ENCODE measurements around the gene PURB.

Gene PURB

GRCh38 chr7:44889086-44889781 is 3.9 kb upstream of the PURB start:
- Histone ChIP-seq H3K9me3 (ENCODE audit: insufficient read depth, low read depth, low read length) (no peaks in the 10 kb centered on the region), H3K4me3 (ENCODE audit: low read length) (no peak overlapping the region), H3K27me3 (ENCODE audit: insufficient read depth, low read length) (no peaks in the 10 kb centered on the region), H3K9ac (ENCODE audit: low read depth, low read length) (no peak overlapping the region), H3K36me3 (ENCODE audit: insufficient read depth, low read depth, low read length) (no peaks in the 10 kb centered on the region), H3K4me1 (ENCODE audit: insufficient read depth, low read length) (no peaks in the 10 kb centered on the region), H3K27ac (ENCODE audit: low read length) (no peak overlapping the region)

GRCh38 chr7:44887293-44887692 is 2.0 kb upstream of the PURB start:
- no peaks in the 10 kb centered on the region for H3K27me3 ChIP-seq (ENCODE audit: insufficient read depth, low read length)
- H3K36me3 ChIP-seq (ENCODE audit: insufficient read depth, low read depth, low read length) = peaks cover 16% of the 10 kb centered on the region
- peaks cover 10% of the 10 kb centered on the region for H3K4me1 ChIP-seq (ENCODE audit: insufficient read depth, low read length)
- no peak overlapping the region for H3K27ac ChIP-seq (ENCODE audit: low read length)
- no peak overlapping the region for H3K4me3 ChIP-seq (ENCODE audit: low read length)
- no peaks in the 10 kb centered on the region for H3K9me3 ChIP-seq (ENCODE audit: insufficient read depth, low read depth, low read length)
- H3K9ac ChIP-seq (ENCODE audit: low read depth, low read length) = no peak overlapping the region

DNA sequence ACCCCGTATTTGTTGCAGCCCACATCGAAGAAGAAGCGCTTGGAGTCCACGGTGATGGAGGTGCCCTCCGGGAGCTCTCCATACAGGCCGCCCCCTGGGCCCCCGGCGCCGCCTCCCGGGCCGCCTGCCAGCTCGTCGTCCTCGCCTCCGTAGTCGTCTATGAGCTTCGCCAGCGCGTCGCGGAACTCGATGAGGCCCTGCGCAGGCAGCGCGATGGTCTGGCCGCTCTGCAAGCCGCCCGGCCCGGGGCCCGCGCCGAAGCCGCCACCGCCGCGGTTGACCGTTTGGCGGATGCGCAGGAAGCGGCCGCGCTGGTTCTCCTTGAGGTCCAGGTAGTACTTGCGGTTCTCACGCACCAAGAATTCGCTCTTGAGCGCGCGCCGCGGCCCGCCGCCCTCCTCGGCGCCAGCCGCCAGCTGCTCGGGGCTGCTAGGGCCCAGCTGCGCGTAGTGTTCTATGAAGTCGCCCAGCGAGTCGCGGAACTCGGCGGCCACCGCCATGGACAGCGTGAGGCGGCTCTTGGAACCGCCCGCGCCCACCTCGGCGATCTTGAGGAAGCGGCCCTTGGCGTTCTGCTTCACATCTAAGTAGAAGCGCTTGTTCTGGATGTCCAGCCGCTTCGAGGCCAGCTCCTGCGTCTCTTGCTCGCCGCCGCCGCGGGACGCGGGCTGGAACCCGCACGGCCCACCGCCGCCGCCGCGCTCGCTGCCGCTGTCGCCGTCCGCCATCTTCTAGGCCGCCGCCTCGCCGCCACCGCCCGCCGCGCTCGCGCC is 523 bp downstream of the PURB start:
- peak overlapping the region; percentile 62; the same call in 1 of the 2 replicates for H3K9ac ChIP-seq (ENCODE audit: low read depth, low read length)
- peaks cover 30% of the 10 kb centered on the region for H3K36me3 ChIP-seq (ENCODE audit: insufficient read depth, low read depth, low read length)
- H3K4me3 ChIP-seq (ENCODE audit: low read length) = peak overlapping the region; percentile 71
- no peak overlapping the region for H3K27ac ChIP-seq (ENCODE audit: low read length)
- H3K4me1 ChIP-seq (ENCODE audit: insufficient read depth, low read length) = peaks cover 14% of the 10 kb centered on the region
- H3K9me3 ChIP-seq (ENCODE audit: insufficient read depth, low read depth, low read length) = no peaks in the 10 kb centered on the region
- H3K27me3 ChIP-seq (ENCODE audit: insufficient read depth, low read length) = no peaks in the 10 kb centered on the region

GRCh38 chr7:44883961-44884620 is 1.2 kb downstream of the PURB start:
- Histone ChIP-seq H3K27me3 (ENCODE audit: insufficient read depth, low read length) (no peaks in the 10 kb centered on the region), H3K27ac (ENCODE audit: low read length) (no peak overlapping the region), H3K9me3 (ENCODE audit: insufficient read depth, low read depth, low read length) (no peaks in the 10 kb centered on the region), H3K4me1 (ENCODE audit: insufficient read depth, low read length) (peaks cover 14% of the 10 kb centered on the region), H3K9ac (ENCODE audit: low read depth, low read length) (peak overlapping the region; percentile 62; the same call in 1 of the 2 replicates), H3K4me3 (ENCODE audit: low read length) (peak overlapping the region; percentile 71), H3K36me3 (ENCODE audit: insufficient read depth, low read depth, low read length) (peaks cover 30% of the 10 kb centered on the region)

- H3K27me3 ChIP-seq (ENCODE audit: insufficient read depth, low read length) = no peaks in the 10 kb centered on the region
- H3K9me3 ChIP-seq (ENCODE audit: insufficient read depth, low read depth, low read length) = no peaks in the 10 kb centered on the region
- H3K4me1 ChIP-seq (ENCODE audit: insufficient read depth, low read length) = peaks cover 14% of the 10 kb centered on the region
- H3K27ac ChIP-seq (ENCODE audit: low read length) = no peak overlapping the region
- H3K36me3 ChIP-seq (ENCODE audit: insufficient read depth, low read depth, low read length) = peaks cover 30% of the 10 kb centered on the region
- peak overlapping the region; percentile 71 for H3K4me3 ChIP-seq (ENCODE audit: low read length)
- H3K9ac ChIP-seq (ENCODE audit: low read depth, low read length) = peak overlapping the region; percentile 62; the same call in 1 of the 2 replicates
These were observed 2.4 kb downstream of the PURB start for GRCh38 chr7:44882899-44883298.

DNA sequence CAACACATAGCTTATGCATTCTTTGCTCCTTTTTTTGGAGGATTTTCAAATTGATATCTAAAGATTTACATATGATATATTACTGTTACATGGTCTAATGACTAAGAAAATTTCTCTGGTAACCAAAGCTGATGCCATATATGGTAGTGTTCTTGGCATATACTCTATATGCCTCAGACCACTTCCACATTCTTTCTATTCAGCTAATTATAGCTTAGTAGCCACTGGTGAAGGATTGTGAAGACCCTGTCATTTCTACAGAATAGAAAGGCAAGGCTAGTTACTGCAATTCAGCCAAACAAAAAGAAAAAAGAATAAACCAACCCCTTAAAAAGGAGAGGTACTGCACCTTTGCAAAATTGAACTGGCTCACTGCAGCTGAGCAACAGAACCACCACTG is 3.7 kb downstream of the PURB start:
- no peaks in the 10 kb centered on the region for H3K27me3 ChIP-seq (ENCODE audit: insufficient read depth, low read length)
- peak overlapping the region; percentile 43; the same call in 1 of the 2 replicates for H3K9ac ChIP-seq (ENCODE audit: low read depth, low read length)
- peaks cover 30% of the 10 kb centered on the region for H3K36me3 ChIP-seq (ENCODE audit: insufficient read depth, low read depth, low read length)
- peaks cover 14% of the 10 kb centered on the region for H3K4me1 ChIP-seq (ENCODE audit: insufficient read depth, low read length)
- no peak overlapping the region for H3K27ac ChIP-seq (ENCODE audit: low read length)
- no peaks in the 10 kb centered on the region for H3K9me3 ChIP-seq (ENCODE audit: insufficient read depth, low read depth, low read length)
- peak overlapping the region; percentile 71 for H3K4me3 ChIP-seq (ENCODE audit: low read length)

GRCh38 chr7:44881066-44881600 is 4.2 kb downstream of the PURB start:
- Histone ChIP-seq H3K9me3 (ENCODE audit: insufficient read depth, low read depth, low read length) (no peaks in the 10 kb centered on the region), H3K4me3 (ENCODE audit: low read length) (peak overlapping the region; percentile 71), H3K27ac (ENCODE audit: low read length) (no peak overlapping the region), H3K36me3 (ENCODE audit: insufficient read depth, low read depth, low read length) (peaks cover 30% of the 10 kb centered on the region), H3K27me3 (ENCODE audit: insufficient read depth, low read length) (no peaks in the 10 kb centered on the region), H3K4me1 (ENCODE audit: insufficient read depth, low read length) (peaks cover 14% of the 10 kb centered on the region), H3K9ac (ENCODE audit: low read depth, low read length) (peak overlapping the region; percentile 43; the same call in 1 of the 2 replicates)

GRCh38 chr7:44880317-44881018 is 4.9 kb downstream of the PURB start:
- Histone ChIP-seq H3K9me3 (ENCODE audit: insufficient read depth, low read depth, low read length) (no peaks in the 10 kb centered on the region), H3K4me3 (ENCODE audit: low read length) (peak overlapping the region; percentile 71), H3K27me3 (ENCODE audit: insufficient read depth, low read length) (no peaks in the 10 kb centered on the region), H3K36me3 (ENCODE audit: insufficient read depth, low read depth, low read length) (peaks cover 30% of the 10 kb centered on the region), H3K9ac (ENCODE audit: low read depth, low read length) (peak overlapping the region; percentile 43; the same call in 1 of the 2 replicates), H3K4me1 (ENCODE audit: insufficient read depth, low read length) (peaks cover 14% of the 10 kb centered on the region), H3K27ac (ENCODE audit: low read length) (no peak overlapping the region)

- Histone ChIP-seq H3K9me3 (ENCODE audit: insufficient read depth, low read depth, low read length) (peaks cover 8% of the 10 kb centered on the region), H3K4me1 (ENCODE audit: insufficient read depth, low read length) (no peaks in the 10 kb centered on the region), H3K36me3 (ENCODE audit: insufficient read depth, low read depth, low read length) (peaks cover 10% of the 10 kb centered on the region; the same call in 1 of the 2 replicates), H3K4me3 (ENCODE audit: low read length) (no peak overlapping the region), H3K27ac (ENCODE audit: low read length) (no peak overlapping the region), H3K27me3 (ENCODE audit: insufficient read depth, low read length) (no peaks in the 10 kb centered on the region), H3K9ac (ENCODE audit: low read depth, low read length) (no peak overlapping the region)
These were observed 8.9 kb downstream of the PURB start for GRCh38 chr7:44876393-44876792.

DNA sequence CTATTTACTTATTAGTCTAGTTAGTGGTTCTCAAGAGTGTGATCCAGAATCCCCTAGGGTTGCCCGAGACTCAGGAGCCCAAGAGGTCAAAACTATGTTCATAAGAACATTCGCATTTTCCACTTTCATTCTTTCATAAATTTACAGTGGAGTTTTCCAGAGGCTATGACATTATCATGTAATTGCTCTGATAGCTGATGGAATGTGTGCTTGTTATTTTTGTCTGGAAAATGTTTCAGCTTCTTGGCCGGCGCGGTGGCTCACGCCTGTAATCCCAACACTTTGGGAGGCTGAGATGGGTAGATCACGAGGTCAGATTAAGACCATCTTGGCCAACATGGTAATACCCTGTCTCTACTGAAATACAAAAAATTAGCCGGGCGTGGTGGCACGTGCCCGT is 10.1 kb downstream of the PURB start:
- Histone ChIP-seq H3K4me3 (ENCODE audit: low read length) (no peak overlapping the region), H3K27ac (ENCODE audit: low read length) (no peak overlapping the region), H3K36me3 (ENCODE audit: insufficient read depth, low read depth, low read length) (peaks cover under 1% of the 10 kb centered on the region; the same call in 1 of the 2 replicates), H3K4me1 (ENCODE audit: insufficient read depth, low read length) (no peaks in the 10 kb centered on the region), H3K9ac (ENCODE audit: low read depth, low read length) (no peak overlapping the region), H3K9me3 (ENCODE audit: insufficient read depth, low read depth, low read length) (peaks cover 8% of the 10 kb centered on the region), H3K27me3 (ENCODE audit: insufficient read depth, low read length) (no peaks in the 10 kb centered on the region)

DNA sequence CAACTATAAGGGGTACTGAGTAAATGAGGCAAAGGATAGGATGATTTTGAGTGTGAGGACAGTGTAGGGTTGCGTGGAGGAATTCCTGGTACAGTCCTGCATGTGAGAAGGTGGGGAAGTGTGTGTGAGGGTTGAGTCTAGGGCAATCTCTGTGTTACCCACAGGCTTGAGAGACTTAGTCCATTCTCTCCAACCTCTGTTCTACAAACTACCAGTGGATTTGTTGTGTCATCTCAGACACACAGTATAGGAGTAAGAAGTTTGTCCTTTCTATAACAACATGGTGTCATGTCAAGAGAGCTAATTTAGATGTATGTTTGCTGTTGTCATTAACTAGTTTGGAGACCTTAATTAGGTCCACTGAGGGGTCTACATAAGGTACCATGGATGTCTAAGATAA is 12.5 kb downstream of the PURB start:
- Histone ChIP-seq H3K4me1 (ENCODE audit: insufficient read depth, low read length) (no peaks in the 10 kb centered on the region), H3K27ac (ENCODE audit: low read length) (no peak overlapping the region), H3K9me3 (ENCODE audit: insufficient read depth, low read depth, low read length) (peaks cover 12% of the 10 kb centered on the region), H3K27me3 (ENCODE audit: insufficient read depth, low read length) (no peaks in the 10 kb centered on the region), H3K36me3 (ENCODE audit: insufficient read depth, low read depth, low read length) (no peaks in the 10 kb centered on the region), H3K9ac (ENCODE audit: low read depth, low read length) (no peak overlapping the region), H3K4me3 (ENCODE audit: low read length) (no peak overlapping the region)
